HepG2 (cell line): ENCODE results near the gene BTBD19. TPM values are rescaled to one million over a fixed set of nuclear protein-coding genes. Genes with fewer than 3 reads are reported as not detected.

Experiments used
- ADNP ChIP-seq: sonication (generic); formaldehyde crosslinking; IDR thresholded peaks from 2 replicates; pipeline ENCODE4 v1.4.0; 2020; ENCODE audit warnings: missing genetic modification reagents
- BRF2 ChIP-seq: sonication (generic); formaldehyde crosslinking; IDR thresholded peaks from 2 replicates; pipeline ENCODE4 v1.8.1; 2022; ENCODE audit warnings: mild to moderate bottlenecking, missing genetic modification reagents
- CEBPB ChIP-seq: IDR thresholded peaks from 2 replicates; pipeline ENCODE4 v1.6.1; 2011; ENCODE audit warnings: low read depth, low read length, improper control_type of control experiment, borderline replicate concordance
- IRF9 ChIP-seq: sonication (generic); formaldehyde crosslinking; IDR thresholded peaks from 2 replicates; pipeline ENCODE4 v1.8.0; 2022; ENCODE audit warnings: missing genetic modification reagents, mild to moderate bottlenecking, borderline replicate concordance
- JUNB ChIP-seq: sonication (generic); formaldehyde crosslinking; IDR thresholded peaks from 2 replicates; pipeline ENCODE4 v1.8.0; 2022; ENCODE audit warnings: missing genetic modification reagents, mild to moderate bottlenecking, borderline replicate concordance
- MBD4 ChIP-seq: IDR thresholded peaks from 2 replicates; pipeline ENCODE4 v1.6.1; 2012; ENCODE audit warnings: low read length, inconsistent platforms, borderline replicate concordance
- MIER2 ChIP-seq: IDR thresholded peaks from 2 replicates; pipeline ENCODE4 v1.6.1; 2016; ENCODE audit warnings: missing biosample characterization, missing genetic modification reagents
- REST ChIP-seq, 2 experiments: IDR thresholded peaks; 2 replicates each; pipeline ENCODE4 v1.6.1; 2011 to 2012; ENCODE audit warnings: low read length in 2 of 2, borderline replicate concordance in 1 of 2, low read depth in 1 of 2, mild to moderate bottlenecking in 1 of 2, moderate library complexity in 1 of 2
- SP1 ChIP-seq, 2 experiments: fragments of 450-650 bp in 1 of 2; sonication (generic) in 1 of 2; formaldehyde crosslinking in 1 of 2; IDR thresholded peaks; 2 replicates each; pipeline versions ENCODE4 v1.4.0 to v1.6.1; 2016 to 2020; ENCODE audit warnings: missing genetic modification reagents in 1 of 2
- SRSF1 ChIP-seq: fragments of 200-400 bp; formaldehyde crosslinking; optimal IDR thresholded peaks from 2 replicates; pipeline ENCODE3; 2017; ENCODE audit warnings: mild to moderate bottlenecking, low read depth, low read length, moderate library complexity
- WIZ ChIP-seq: sonication (generic); formaldehyde crosslinking; IDR thresholded peaks from 2 replicates; pipeline ENCODE4 v1.5.1; 2020; ENCODE audit warnings: mild to moderate bottlenecking, missing genetic modification reagents
- ZFP91 ChIP-seq: sonication (generic); formaldehyde crosslinking; IDR thresholded peaks from 2 replicates; pipeline ENCODE4 v1.9.0; 2022; ENCODE audit warnings: missing genetic modification reagents, mild to moderate bottlenecking, borderline replicate concordance
- ZHX1 ChIP-seq: sonication (generic); formaldehyde crosslinking; IDR thresholded peaks from 2 replicates; pipeline ENCODE4 v1.8.1; 2022; ENCODE audit warnings: low read depth, mild to moderate bottlenecking, missing genetic modification reagents
- ZKSCAN5 ChIP-seq: sonication (generic); formaldehyde crosslinking; IDR thresholded peaks from 2 replicates; pipeline ENCODE4 v1.5.1; 2020; ENCODE audit warnings: mild to moderate bottlenecking, missing genetic modification reagents
- ZNF256 ChIP-seq: sonication (generic); formaldehyde crosslinking; conservative IDR thresholded peaks from 2 replicates; pipeline ENCODE4 v1.4.0; 2020; ENCODE audit warnings: missing genetic modification reagents
- ZNF296 ChIP-seq: sonication (generic); formaldehyde crosslinking; conservative IDR thresholded peaks from 2 replicates; pipeline ENCODE4 v1.5.0; 2020; ENCODE audit warnings: mild to moderate bottlenecking, missing genetic modification reagents
- ZNF839 ChIP-seq: sonication (generic); formaldehyde crosslinking; IDR thresholded peaks from 2 replicates; pipeline ENCODE4 v1.4.0; 2020; ENCODE audit warnings: missing genetic modification reagents, mild to moderate bottlenecking, borderline replicate concordance
- polyA plus RNA-seq, 8 experiments: library from polyadenylated mRNA; depleted of rRNA in 3 of 8; stranded (reverse) in 7 of 8; unstranded in 1 of 8; fragments of >200 nt; fragmentation: Illumina TruSeq in 4 of 8; extraction: Trizol in 4 of 8; gene quantifications; 2 replicates each; pipeline versions ENCODE4 v1.2.1 to v1.2.3, GENCODE V29; 2011 to 2016; ENCODE audit warnings: low read depth in 4 of 8, missing spikeins in 1 of 8, mixed read lengths in 1 of 8; ENCODE audit not compliant: insufficient read depth in 1 of 8
- total RNA-seq, 5 experiments: library from RNA; depleted of rRNA; stranded (reverse); fragments of >200 nt; fragmentation: Illumina TruSeq; extraction: Trizol; gene quantifications; 2 replicates each; pipeline ENCODE4 v1.2.3, GENCODE V29; 2016; ENCODE audit warnings: low read depth in 1 of 5

The BTBD19 gene
- total and polyA plus RNA-seq, 2 of the 13 experiments (the other 11 are each of a cell fraction or from before 2014, with no cell fraction given) = 2.7 to 6.7 TPM

GRCh38 chr1:44786138-44786840 is 22.0 kb upstream of the BTBD19 start (continued):
- no peak for TF ChIP-seq REST (IDR thresholded peaks at IDR 0.05; ENCODE audit: borderline replicate concordance in 1 of 2, low read depth in 1 of 2, low read length in 2 of 2)
- TF ChIP-seq MIER2 (CRISPR knock-in tag) = no peak
- no peak for TF ChIP-seq BRF2
- no peak for TF ChIP-seq ZKSCAN5
- TF ChIP-seq SRSF1 = peak; percentile 89
- TF ChIP-seq ZNF839 (CRISPR knock-in tag) = no peak
- TF ChIP-seq SP1 (IDR thresholded peaks at IDR 0.05) = no peak
- peak; percentile 56 for TF ChIP-seq SP1 (CRISPR knock-in tag; IDR thresholded peaks at IDR 0.05)
- TF ChIP-seq ZNF296 (CRISPR knock-in tag) = no peak
- no peak for TF ChIP-seq JUNB (CRISPR knock-in tag)
- no peak for TF ChIP-seq MBD4
- TF ChIP-seq CEBPB = no peak
- TF ChIP-seq IRF9 = 0 out of 2 replicates have a peak, but pooled peaks have one; percentile 60
- TF ChIP-seq ADNP = no peak
- TF ChIP-seq ZHX1 (CRISPR knock-in tag) = peak; percentile 69; the same call in 1 of the 2 replicates
- peak; percentile 73; the same call in 1 of the 2 replicates for TF ChIP-seq WIZ
- no peak for TF ChIP-seq ZNF256 (CRISPR knock-in tag)
- TF ChIP-seq ZFP91 = peak; percentile 81; the same call in 1 of the 2 replicates
